A549 (cell line): ENCODE data around the gene PIP4K2A. TPM values are rescaled to one million over a fixed set of nuclear protein-coding genes. Genes with fewer than 3 reads are reported as not detected.
A peak's percentile ranks its signal among the peaks of the same experiment; 100 is the strongest.

Experiments used
- ATAC-seq, 2 experiments: fragments of 200-7000 bp in 1 of 2; fragments of >200 bp in 1 of 2; cut with Nextera tagmentation in 1 of 2; cut with Tn5 transposase in 1 of 2; 3 replicates each; pipeline versions ENCODE4 v1.8.0 to v1.9.1; 2018 to 2020; ENCODE audit warnings: mild to moderate bottlenecking in 1 of 2, moderate library complexity in 1 of 2
- CTCF ChIA-PET: fragments of 300-600 bp; sonication (Branson Sonifier 250); formaldehyde crosslinking; extraction: SDS; loops from one replicate; lab custom pipeline; 2021; ENCODE audit warnings: antibody characterized with exemption, inconsistent platforms; lab: Yijun Ruan, JAX
- POLR2A ChIA-PET: fragments of 350-600 bp; formaldehyde crosslinking; extraction: SDS; loops from one replicate; lab custom pipeline; 2021; ENCODE audit warnings: antibody characterized with exemption, inconsistent platforms; lab: Yijun Ruan, JAX
- DNase-seq, 2 experiments: peaks; one replicate each; pipeline versions ENCODE4 v3.0.0 to v3.0.0-alpha.2; 2011 to 2016; ENCODE audit warnings: low read depth in 1 of 2, low spot score in 1 of 2
- FAIRE-seq: peaks from 2 replicates; lab custom pipeline; 2011; peaks lifted over from hg19 to GRCh38; lab: Jason Lieb, UNC
- H3K27ac ChIP-seq, 2 experiments: fragments of >200 bp; sonication (Bioruptor Twin); formaldehyde crosslinking; 3 replicates each; pipeline ENCODE4 v1.5.1; 2016 to 2017
- H3K4me1 ChIP-seq: fragments of >200 bp; sonication (Bioruptor Twin); formaldehyde crosslinking; 3 replicates; pipeline ENCODE4 v1.6.1; 2016
- H3K4me2 ChIP-seq: fragments of >200 bp; sonication (Bioruptor Twin); formaldehyde crosslinking; 3 replicates; pipeline ENCODE4 v1.6.1; 2016
- H3K4me3 ChIP-seq: fragments of >200 bp; sonication (Bioruptor Twin); formaldehyde crosslinking; 3 replicates; pipeline ENCODE4 v1.5.1; 2016
- H3K9me3 ChIP-seq: fragments of >200 bp; sonication (Bioruptor Twin); formaldehyde crosslinking; 3 replicates; pipeline ENCODE4 v1.6.1; 2016
- CBX8 ChIP-seq: fragments of 200-600 bp; sonication (generic); IDR thresholded peaks from 2 replicates; pipeline ENCODE4 v1.6.1; 2016
- CTCF ChIP-seq: fragments of >200 bp; sonication (Bioruptor Twin); formaldehyde crosslinking; IDR thresholded peaks from 3 replicates; pipeline ENCODE4 v1.5.1; 2016
- EHF ChIP-seq: fragments of 250-450 bp; sonication (Bioruptor Pico); IDR thresholded peaks from 2 replicates; pipeline ENCODE4 v1.5.0; 2020; ENCODE audit warnings: mild to moderate bottlenecking
- FOSB ChIP-seq: fragments of 250-450 bp; sonication (Bioruptor Pico); IDR thresholded peaks from 2 replicates; pipeline ENCODE4 v1.5.0; 2020; ENCODE audit warnings: mild to moderate bottlenecking, moderate library complexity
- FOSL2 ChIP-seq, 2 experiments: fragments of 450-650 bp in 1 of 2; fragments of >200 bp in 1 of 2; sonication (Bioruptor Twin) in 1 of 2; formaldehyde crosslinking; IDR thresholded peaks; 2 replicates each; pipeline versions ENCODE4 v1.5.0 to v1.6.1; 2016 to 2020; ENCODE audit warnings: mild to moderate bottlenecking in 1 of 2, moderate library complexity in 1 of 2
- FOXS1 ChIP-seq: fragments of 250-450 bp; sonication (Bioruptor Pico); IDR thresholded peaks from 2 replicates; pipeline ENCODE4 v1.5.0; 2020; ENCODE audit warnings: mild to moderate bottlenecking, moderate library complexity
- GATA3 ChIP-seq: IDR thresholded peaks from 2 replicates; pipeline ENCODE4 v1.6.1; 2012; ENCODE audit warnings: borderline replicate concordance
- HES2 ChIP-seq: fragments of >200 bp; sonication (Bioruptor Twin); formaldehyde crosslinking; IDR thresholded peaks from 2 replicates; pipeline ENCODE4 v1.6.1; 2016
- HEYL ChIP-seq: fragments of 250-450 bp; sonication (Bioruptor Pico); IDR thresholded peaks from 2 replicates; pipeline ENCODE4 v1.8.0; 2021; ENCODE audit warnings: mild to moderate bottlenecking, moderate library complexity
- HOXA7 ChIP-seq: fragments of 250-450 bp; sonication (Bioruptor Pico); IDR thresholded peaks from 2 replicates; pipeline ENCODE4 v1.5.0; 2020; ENCODE audit warnings: mild to moderate bottlenecking, moderate library complexity
- HOXB13 ChIP-seq: fragments of 250-450 bp; sonication (Bioruptor Pico); IDR thresholded peaks from 2 replicates; pipeline ENCODE4 v1.5.0; 2020; ENCODE audit warnings: low read depth, mild to moderate bottlenecking, moderate library complexity
- HOXB5 ChIP-seq: fragments of 250-450 bp; sonication (Bioruptor Pico); IDR thresholded peaks from 2 replicates; pipeline ENCODE4 v1.5.0; 2020; ENCODE audit warnings: mild to moderate bottlenecking, moderate library complexity
- JUN ChIP-seq, 2 experiments: fragments of >200 bp; sonication (Bioruptor Twin); formaldehyde crosslinking; IDR thresholded peaks; 2 replicates in 1 of 2; 3 replicates in 1 of 2; pipeline ENCODE4 v1.6.1; 2016 to 2017
- KDM5A ChIP-seq: fragments of 200-600 bp; sonication (generic); IDR thresholded peaks from 2 replicates; pipeline ENCODE4 v1.6.1; 2016; ENCODE audit warnings: antibody characterized with exemption, mild to moderate bottlenecking
- MYC ChIP-seq: IDR thresholded peaks from 2 replicates; pipeline ENCODE4 v1.6.1; 2012; ENCODE audit warnings: mild to moderate bottlenecking, inconsistent platforms, low read length, improper control_type of control experiment, borderline replicate concordance
- PHF8 ChIP-seq: fragments of 200-600 bp; sonication (generic); IDR thresholded peaks from 2 replicates; pipeline ENCODE4 v1.6.1; 2016; ENCODE audit warnings: low read depth, mild to moderate bottlenecking, antibody characterized with exemption, moderate library complexity, borderline replicate concordance
- POLR2A ChIP-seq: IDR thresholded peaks from 2 replicates; pipeline ENCODE4 v1.6.1; 2012; ENCODE audit warnings: mild to moderate bottlenecking, low read length
- RCOR1 ChIP-seq: fragments of 150-350 bp; IDR thresholded peaks from 2 replicates; pipeline ENCODE4 v1.6.1; 2014; ENCODE audit warnings: antibody characterized with exemption, low read length, low read depth
- SMC3 ChIP-seq: fragments of >200 bp; sonication (Bioruptor Twin); formaldehyde crosslinking; IDR thresholded peaks from 3 replicates; pipeline ENCODE4 v1.6.1; 2018; ENCODE audit warnings: inconsistent platforms
- SREBF2 ChIP-seq: fragments of 450-650 bp; IDR thresholded peaks from 2 replicates; pipeline ENCODE4 v1.6.1; 2014; ENCODE audit warnings: mild to moderate bottlenecking, moderate library complexity
- TP53 ChIP-seq: fragments of 250-450 bp; sonication (Bioruptor Pico); IDR thresholded peaks from 2 replicates; pipeline ENCODE4 v1.5.0; 2021; ENCODE audit warnings: mild to moderate bottlenecking, moderate library complexity
- USF2 ChIP-seq: fragments of 450-650 bp; IDR thresholded peaks from 2 replicates; pipeline ENCODE4 v1.6.1; 2014; ENCODE audit warnings: antibody characterized with exemption
- ZC3H11A ChIP-seq: fragments of 450-650 bp; IDR thresholded peaks from 2 replicates; pipeline ENCODE4 v1.6.1; 2014; ENCODE audit warnings: antibody characterized with exemption, mild to moderate bottlenecking
- ZFP36 ChIP-seq: fragments of 450-650 bp; IDR thresholded peaks from 2 replicates; pipeline ENCODE4 v1.6.1; 2014; ENCODE audit warnings: borderline replicate concordance; ENCODE audit not compliant: partially characterized antibody
- ZNF302 ChIP-seq: fragments of 250-450 bp; sonication (Bioruptor Pico); IDR thresholded peaks from 2 replicates; pipeline ENCODE4 v1.9.0; 2021; ENCODE audit warnings: inconsistent platforms, mild to moderate bottlenecking, moderate library complexity
- ZSCAN20 ChIP-seq: fragments of 250-450 bp; sonication (Bioruptor Pico); IDR thresholded peaks from 2 replicates; pipeline ENCODE4 v1.8.0; 2022; ENCODE audit warnings: mild to moderate bottlenecking, moderate library complexity
- WGBS: methylation state at CpG from one replicate; pipeline ENCODE4 v1.1.6; 2017; ENCODE audit errors: missing lambda C conversion rate; 5-methylcytosine and 5-hydroxymethylcytosine counted together
- polyA plus RNA-seq, 4 experiments: library from polyadenylated mRNA; depleted of rRNA in 3 of 4; stranded (reverse); fragments of >200 nt; fragmentation: RNase III in 1 of 4; extraction: RNeasy Plus Mini Kit Qiagen cat#74134 plus additional on column Dnase treatment in 1 of 4; gene quantifications; 2 replicates in 3 of 4; 3 replicates in 1 of 4; pipeline ENCODE4 v1.2.3, GENCODE V29; 2011 to 2017
- TF ChIP-seq, protein P1 (sequence below): IDR thresholded peaks from 2 replicates; pipeline ENCODE4 v1.6.1; 2012

Gene PIP4K2A
- polyA plus RNA-seq, 2 of the 4 experiments (the other 2 are of a cell fraction) = 23.1 to 24.0 TPM

GRCh38 chr10:22733992-22734391, 19.6 kb upstream of the PIP4K2A start:
- no peaks in the 10 kb centered on the region for H3K9me3 ChIP-seq
- CTCF ChIA-PET = interaction anchor here (0.7 to 1.2 kb wide), 2 partner anchors 193 to 212 kb away, joined by 3 read pairs; no protein-coding TSS in a partner anchor
- no peak for ATAC-seq
- DNase-seq = no peak
- no peak overlapping the region for H3K4me3 ChIP-seq
- H3K4me2 ChIP-seq = no peak overlapping the region
- peaks cover 5% of the 10 kb centered on the region; the same call in 1 of the 3 replicates for H3K4me1 ChIP-seq
- H3K27ac ChIP-seq = no peak overlapping the region
- POLR2A ChIA-PET = no interaction called here
- FAIRE-seq = no peak
- 58% methylated on average over 3 of the region's 3 CpGs for WGBS
- TF ChIP-seq KDM5A (no peak), FOSL2 (IDR thresholded peaks at IDR 0.05) (no peak), FOSL2 (CRISPR knock-in tag; IDR thresholded peaks at IDR 0.05) (no peak), JUN (IDR thresholded peaks at IDR 0.05) (no peak), HOXB13 (CRISPR knock-in tag) (no peak), PHF8 (no peak), TP53 (CRISPR knock-in tag) (no peak), ZNF302 (CRISPR knock-in tag) (no peak), GATA3 (no peak), ZC3H11A (no peak), HOXB5 (CRISPR knock-in tag) (no peak), HEYL (CRISPR knock-in tag) (no peak), USF2 (no peak)
- TF ChIP-seq, protein P1, sequence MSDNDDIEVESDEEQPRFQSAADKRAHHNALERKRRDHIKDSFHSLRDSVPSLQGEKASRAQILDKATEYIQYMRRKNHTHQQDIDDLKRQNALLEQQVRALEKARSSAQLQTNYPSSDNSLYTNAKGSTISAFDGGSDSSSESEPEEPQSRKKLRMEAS = no peak

GRCh38 chr10:22727663-22728062, 13.3 kb upstream of the PIP4K2A start:
- TF ChIP-seq, protein P1 = no peak
- no peak for TF ChIP-seq MYC
- DNase-seq = no peak
- H3K4me2 ChIP-seq = no peak overlapping the region
- ATAC-seq = peak; percentile 39 to 82; a peak in 4 of 6 replicates
- no peaks in the 10 kb centered on the region for H3K4me1 ChIP-seq
- H3K27ac ChIP-seq = no peak overlapping the region
- POLR2A ChIA-PET = no interaction called here
- FAIRE-seq = no peak
- 61% methylated on average over 3 of the region's 3 CpGs for WGBS
- no peak overlapping the region for H3K4me3 ChIP-seq
- no peaks in the 10 kb centered on the region for H3K9me3 ChIP-seq
- CTCF ChIA-PET = interaction anchor here (0.7 kb wide), 1 partner anchor 261 kb away, joined by 3 read pairs; no protein-coding TSS in a partner anchor

DNA sequence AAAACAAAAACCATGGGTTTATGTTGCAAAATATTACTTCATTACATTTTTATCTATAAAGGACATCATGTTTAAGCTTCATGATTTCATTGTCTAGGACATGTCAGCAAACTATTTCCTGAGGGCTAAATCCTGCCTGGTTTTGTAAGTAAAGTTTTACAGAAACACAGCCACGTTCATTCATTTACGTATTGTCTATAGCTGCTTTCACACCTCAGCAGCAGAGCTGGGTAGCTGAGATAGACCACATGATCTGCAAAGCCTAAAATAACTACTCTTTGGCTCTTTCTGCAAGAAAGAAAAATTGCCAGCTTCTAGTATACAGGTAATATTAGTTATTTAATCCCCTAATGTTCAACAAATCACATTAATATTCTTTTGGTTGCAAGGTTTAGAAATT, 12.7 kb upstream of the PIP4K2A start:
- no peak for DNase-seq
- no peaks in the 10 kb centered on the region for H3K4me1 ChIP-seq
- H3K9me3 ChIP-seq = no peaks in the 10 kb centered on the region
- no peak for TF ChIP-seq JUN (IDR thresholded peaks at IDR 0.05)
- TF ChIP-seq ZNF302 (CRISPR knock-in tag) = no peak
- no peak for TF ChIP-seq FOSB (CRISPR knock-in tag)
- TF ChIP-seq HOXA7 (CRISPR knock-in tag) = no peak
- no peak for TF ChIP-seq FOXS1 (CRISPR knock-in tag)
- no peak for TF ChIP-seq ZC3H11A
- no peak for TF ChIP-seq HES2
- TF ChIP-seq MYC = no peak
- no peak for TF ChIP-seq SMC3
- TF ChIP-seq SREBF2 = no peak
- no peak for TF ChIP-seq CTCF
- no peak for TF ChIP-seq ZFP36
- no peak for TF ChIP-seq CBX8
- no peak for TF ChIP-seq RCOR1
- no peak for TF ChIP-seq ZSCAN20
- TF ChIP-seq POLR2A = no peak
- no peak for TF ChIP-seq EHF
- no peak for TF ChIP-seq USF2
- TF ChIP-seq, all 56 proteins: peak for 0
- CTCF ChIA-PET = interaction anchor here (0.7 kb wide), 1 partner anchor 262 kb away, joined by 3 read pairs; no protein-coding TSS in a partner anchor
- POLR2A ChIA-PET = no interaction called here
- no peak overlapping the region for H3K4me3 ChIP-seq
- FAIRE-seq (no peak), ATAC-seq (no peak)
- no peak overlapping the region for H3K4me2 ChIP-seq
- H3K27ac ChIP-seq = no peak overlapping the region
- 29% methylated on average over 2 of the region's 2 CpGs for WGBS
